CD1c-positive myeloid dendritic cell (primary cell): ENCODE measurements around the gene MAPK8IP3.
"Not testable (repeated sequence)": the region's sequence is repeated elsewhere in the genome, so short reads cannot be mapped to it uniquely, and the experiment has no call there.

Experiments
- DNase-seq: peaks from one replicate; pipeline ENCODE4 v3.0.0-alpha.2; 2016; ENCODE audit errors: extremely low spot score

Gene MAPK8IP3

DNA sequence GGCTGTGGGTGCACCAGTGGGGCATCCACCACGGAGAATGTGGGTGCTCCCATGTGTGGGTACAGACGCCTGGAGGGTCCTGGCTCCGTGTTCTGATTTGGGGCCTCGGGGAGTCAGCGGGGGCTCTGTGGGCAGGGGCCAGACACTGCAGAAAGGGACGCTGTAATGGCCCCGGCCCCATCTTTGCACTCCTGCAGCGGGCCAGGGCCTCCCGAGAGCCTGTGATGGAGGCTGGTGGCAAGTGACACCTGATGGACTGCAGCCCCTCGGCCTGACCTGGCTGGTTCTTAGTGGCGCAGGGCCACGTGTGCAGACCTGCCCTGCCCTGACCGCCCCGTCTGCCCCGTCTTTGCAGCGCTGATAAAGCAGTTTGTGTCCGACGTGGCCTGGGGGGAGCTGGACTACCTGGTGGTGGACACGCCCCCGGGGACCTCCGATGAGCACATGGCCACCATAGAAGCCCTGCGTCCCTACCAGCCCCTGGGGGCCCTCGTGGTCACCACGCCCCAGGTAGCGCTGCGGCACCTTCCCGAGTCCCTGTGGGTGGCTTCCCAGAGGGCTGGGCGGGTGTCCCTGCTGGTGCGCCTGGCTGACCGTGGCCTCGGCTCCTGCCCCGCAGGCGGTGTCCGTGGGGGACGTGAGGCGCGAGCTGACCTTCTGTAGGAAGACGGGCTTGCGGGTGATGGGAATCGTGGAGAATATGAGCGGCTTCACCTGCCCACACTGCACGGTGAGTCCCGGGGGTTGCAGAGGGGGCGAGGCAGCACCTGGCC, 81.5 kb downstream of the MAPK8IP3 start:
- DNase-seq = no peak

- no peak for DNase-seq
Observed at GRCh38 chr16:1788095-1788707, 82.2 kb downstream of the MAPK8IP3 start.

DNA sequence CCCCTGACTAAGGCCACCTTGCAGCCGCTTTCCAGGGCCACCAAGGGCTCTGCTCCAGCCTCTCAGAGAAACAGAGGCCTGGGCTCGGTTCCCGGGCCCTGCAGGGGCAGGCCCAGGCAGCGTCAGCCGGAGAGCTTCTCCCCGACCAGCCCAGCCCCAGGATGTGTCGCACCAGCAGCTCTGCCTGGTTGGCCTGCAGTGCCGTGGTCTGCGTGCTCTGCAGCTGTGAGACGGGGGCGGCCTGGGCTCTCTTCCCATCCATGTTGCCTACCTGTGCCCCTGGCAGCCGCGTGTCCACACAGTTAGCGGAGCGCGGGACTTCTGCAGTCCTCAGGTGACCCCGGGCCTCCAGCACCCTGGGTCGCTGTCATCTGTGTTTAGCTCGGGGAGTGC, 82.7 kb downstream of the MAPK8IP3 start:
- no peak for DNase-seq

- no peak for DNase-seq
Observed at GRCh38 chr16:1789643-1790045, 83.6 kb downstream of the MAPK8IP3 start.

GRCh38 chr16:1790261-1790610, 84.2 kb downstream of the MAPK8IP3 start:
- DNase-seq = no peak

GRCh38 chr16:1790611-1791255, 84.7 kb downstream of the MAPK8IP3 start:
- DNase-seq = no peak

GRCh38 chr16:1791256-1791942, 85.4 kb downstream of the MAPK8IP3 start:
- DNase-seq = no peak

- no peak for DNase-seq
Observed at GRCh38 chr16:1791943-1792812, 86.2 kb downstream of the MAPK8IP3 start.

- DNase-seq = no peak
Observed at GRCh38 chr16:1792836-1793577, 87.0 kb downstream of the MAPK8IP3 start.

- no peak for DNase-seq
Observed at GRCh38 chr16:1793578-1794220, 87.7 kb downstream of the MAPK8IP3 start, which contains the start of gene IGFALS. TSS of gene IGFALS (minus strand) at chr16:1793705. CDS start at chr16:1793652, 53 bp downstream.

- DNase-seq = no peak
Observed at GRCh38 chr16:1794221-1794871, 88.4 kb downstream of the MAPK8IP3 start.

- DNase-seq = no peak
Observed at GRCh38 chr16:1794908-1795666, 89.1 kb downstream of the MAPK8IP3 start.

GRCh38 chr16:1799263-1799662, 93.3 kb downstream of the MAPK8IP3 start:
- not testable (repeated sequence) for DNase-seq

DNA sequence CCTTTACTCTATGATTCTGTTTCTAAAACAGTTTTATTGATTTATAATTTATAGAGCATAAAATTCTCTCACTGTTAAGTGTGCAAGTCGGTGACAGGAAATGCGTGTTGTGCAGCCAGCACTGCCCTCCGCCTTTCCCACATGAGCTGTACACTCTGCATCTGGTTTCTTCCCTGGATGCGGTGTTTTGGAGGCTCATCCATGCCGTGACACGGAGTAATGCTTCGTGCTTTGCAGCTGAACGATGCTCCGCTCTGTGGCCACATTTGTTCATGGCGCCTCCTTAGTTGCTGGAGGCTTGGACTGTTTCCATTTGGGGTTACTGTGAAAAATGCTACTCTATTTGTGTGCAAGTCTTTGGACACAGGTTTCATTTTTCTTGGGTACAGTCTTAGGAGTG, 94.7 kb downstream of the MAPK8IP3 start:
- no peak for DNase-seq

- DNase-seq = no peak
Observed at GRCh38 chr16:1807626-1808025, 101.6 kb downstream of the MAPK8IP3 start.

GRCh38 chr16:1808691-1809090, 102.7 kb downstream of the MAPK8IP3 start:
- no peak for DNase-seq

GRCh38 chr16:1809281-1809801, 103.3 kb downstream of the MAPK8IP3 start:
- no peak for DNase-seq

GRCh38 chr16:1810106-1810505, 104.1 kb downstream of the MAPK8IP3 start:
- DNase-seq = no peak

- DNase-seq = no peak
Observed at GRCh38 chr16:1810536-1810935, 104.5 kb downstream of the MAPK8IP3 start.
